ENCODE data around the gene C1orf94.

C1orf94 gene

DNA sequence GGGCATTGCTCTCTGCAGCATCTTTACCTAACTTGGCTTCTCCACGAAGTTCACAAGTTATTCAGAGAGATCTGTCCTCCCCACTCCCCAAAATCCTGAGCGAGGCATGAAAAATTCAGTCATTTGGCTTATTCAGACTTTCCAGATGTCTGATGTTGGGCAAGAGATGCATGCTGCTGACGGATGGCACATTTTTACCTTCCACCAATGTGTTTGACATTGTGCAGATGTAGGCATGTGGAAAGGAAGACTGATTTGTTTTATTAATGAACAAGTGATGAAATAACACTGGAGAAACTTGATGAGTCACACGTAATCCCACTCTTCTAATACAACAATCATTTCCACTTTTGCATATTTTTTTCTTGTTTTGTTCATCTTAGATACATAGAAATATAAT, 86.7 kb downstream of the C1orf94 start:
- DNase-seq = no peak

DNA sequence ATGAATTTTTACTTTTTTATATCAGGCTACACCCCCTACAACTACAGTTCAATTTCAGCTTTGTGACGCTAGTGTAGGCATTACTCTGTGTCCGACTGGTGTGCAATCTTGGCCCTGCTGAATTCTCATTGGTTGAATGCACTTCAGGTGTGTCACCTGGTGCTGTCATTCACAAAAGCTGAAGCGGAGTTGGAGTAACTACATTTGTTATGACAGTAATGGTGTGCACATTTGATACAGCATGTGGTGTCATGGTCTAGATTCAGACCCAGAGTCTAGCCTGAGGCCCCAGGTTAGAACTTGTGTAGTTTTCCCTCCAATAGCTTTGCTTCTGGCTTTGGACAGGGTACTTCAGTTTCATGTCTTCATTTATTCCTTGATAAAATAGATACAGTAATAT, 88.7 kb downstream of the C1orf94 start:
- DNase-seq = no peak

DNA sequence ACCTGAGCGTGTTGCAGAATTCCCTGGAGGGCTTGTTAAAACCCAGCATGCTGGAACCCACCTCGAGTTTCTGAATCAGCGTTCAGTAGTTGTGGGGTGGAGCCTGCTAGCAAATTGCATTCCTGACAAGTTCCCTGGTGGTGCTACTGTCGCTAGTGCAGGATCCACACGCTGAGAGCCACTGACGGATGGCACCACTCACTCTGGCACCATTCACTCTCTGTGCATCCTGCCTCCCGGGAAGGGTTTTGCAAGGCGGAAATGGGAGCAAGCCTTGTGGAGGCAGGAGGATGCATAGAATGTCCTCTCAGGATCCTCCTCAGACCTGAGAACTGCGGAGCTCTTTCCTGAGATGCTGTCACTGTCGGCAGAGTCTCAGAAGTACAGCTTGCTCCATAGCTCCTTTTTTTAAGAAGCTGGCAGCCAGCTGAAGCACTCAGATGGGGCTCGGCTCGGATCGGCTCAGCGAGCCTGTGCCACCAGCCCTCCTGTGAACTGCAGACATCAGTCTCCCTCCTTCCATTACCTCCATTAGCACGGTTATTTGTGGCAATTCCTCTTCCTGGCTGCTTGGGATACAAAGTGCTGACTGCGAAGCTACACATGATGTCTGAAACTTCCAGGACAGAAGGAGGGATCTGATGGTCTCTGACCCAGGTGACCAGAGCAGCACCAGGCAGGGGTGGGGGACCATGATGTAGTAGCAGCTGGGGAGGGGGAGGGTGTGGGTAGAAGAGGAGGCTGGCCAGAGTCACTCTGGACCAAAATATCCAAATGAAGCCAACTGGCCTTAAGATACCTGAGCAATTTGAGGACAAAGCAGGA, 89.6 kb downstream of the C1orf94 start:
- DNase-seq = no peak

DNA sequence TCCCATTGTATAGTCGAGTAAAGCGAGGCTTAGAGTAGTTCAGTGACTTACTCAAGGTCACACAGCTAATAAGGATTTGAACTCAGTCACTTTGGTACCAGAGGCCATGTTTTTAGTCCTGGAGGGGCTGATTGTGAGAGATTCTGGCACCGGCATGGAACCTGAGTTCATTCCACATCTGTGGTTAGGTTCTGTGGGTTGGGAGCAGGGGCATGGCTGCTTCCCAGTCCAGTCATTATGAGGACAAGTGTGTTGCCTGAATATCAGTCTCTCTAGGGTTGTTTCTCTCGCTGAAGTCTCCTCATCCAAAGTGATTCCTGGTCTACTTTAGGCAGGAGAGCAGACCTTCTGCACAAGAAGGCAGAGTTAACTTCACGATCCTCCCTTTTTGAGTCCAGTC, 90.6 kb downstream of the C1orf94 start:
- no peak for DNase-seq

DNA sequence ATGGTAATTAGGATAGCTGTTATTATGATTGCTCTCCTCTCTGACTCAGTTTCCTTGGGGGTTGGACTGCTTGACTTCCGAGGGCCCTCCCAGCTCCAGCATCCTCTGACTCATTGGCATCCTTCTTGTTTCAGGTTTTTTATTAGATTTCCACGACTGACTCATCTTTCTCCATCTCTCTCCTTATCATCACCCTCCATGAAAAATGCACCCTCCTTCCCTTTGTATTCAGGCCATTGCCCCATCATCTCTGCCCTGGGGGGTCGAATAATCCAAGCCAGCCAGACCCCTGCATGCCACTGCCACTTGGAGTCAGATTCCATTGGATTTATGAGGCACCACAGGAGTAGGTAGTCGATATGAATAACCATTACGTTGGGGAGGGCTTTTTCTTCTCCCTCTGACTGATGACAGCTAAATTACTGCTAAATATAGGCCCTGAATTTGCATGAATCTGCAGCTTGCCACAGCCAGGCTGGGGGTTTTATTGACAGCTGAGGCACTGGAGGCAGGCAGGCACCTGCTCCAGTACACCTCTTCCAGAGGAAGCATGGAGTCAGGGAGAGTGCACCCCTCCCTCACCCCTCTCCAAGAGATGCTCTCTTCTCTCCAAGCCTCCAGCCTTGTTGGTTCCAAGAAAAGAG, 91.7 kb downstream of the C1orf94 start:
- no peak for DNase-seq
